Prostate gland (tissue), 2 donors: ENCODE results near the gene CGN. TPM values are rescaled to one million over a fixed set of nuclear protein-coding genes. Genes with fewer than 3 reads are reported as not detected.
"Not testable (repeated sequence)": the region's sequence is repeated elsewhere in the genome, so short reads cannot be mapped to it uniquely, and the experiment has no call there.

Source experiments
- DNase-seq: peaks from one replicate; pipeline ENCODE4 v3.0.0-alpha.2; 2019; ENCODE audit warnings: low spot score
- H3K27ac ChIP-seq, 2 donors: fragments of 200-600 bp; sonication (generic); 2 replicates each; pipeline ENCODE4 v1.5.1; 2017 to 2019
- H3K27me3 ChIP-seq: fragments of 200-600 bp; sonication (generic); replicated peaks from 2 replicates; pipeline ENCODE4 v1.5.1; 2019; ENCODE audit not compliant: insufficient read depth
- H3K36me3 ChIP-seq, 2 donors: fragments of 200-600 bp; sonication (generic); 1 replicate in 1 of 2; 2 replicates in 1 of 2; pipeline versions ENCODE4 v1.5.1 to v1.8.1; 2017 to 2019
- H3K4me1 ChIP-seq: fragments of 200-600 bp; sonication (generic); replicated peaks from 2 replicates; pipeline ENCODE4 v1.5.1; 2019
- H3K4me3 ChIP-seq, 2 donors: fragments of 200-600 bp; sonication (generic); 2 replicates each; pipeline ENCODE4 v1.5.1; 2017 to 2019
- H3K9me3 ChIP-seq: fragments of 200-600 bp; sonication (generic); 2 replicates; pipeline ENCODE4 v1.5.1; 2017
- CTCF ChIP-seq, 4 experiments: fragments of 200-600 bp in 2 of 4; fragments of 450-650 bp in 2 of 4; sonication (generic) in 2 of 4; IDR thresholded peaks; 1 replicate in 3 of 4; 2 replicates in 1 of 4; pipeline ENCODE4 v1.5.1; 2016 to 2019; ENCODE audit warnings: antibody characterized with exemption in 4 of 4, mild to moderate bottlenecking in 2 of 4, moderate library complexity in 2 of 4
- POLR2A ChIP-seq: fragments of 450-650 bp; IDR thresholded peaks from one replicate; pipeline ENCODE4 v1.6.1; 2016; ENCODE audit warnings: antibody characterized with exemption, mild to moderate bottlenecking
- POLR2AphosphoS5 ChIP-seq: sonication (generic); formaldehyde crosslinking; IDR thresholded peaks from one replicate; pipeline ENCODE4 v1.6.1; 2017; ENCODE audit warnings: antibody characterized with exemption
- WGBS: methylation state at CpG from one replicate; pipeline ENCODE4 v1.1.5; 2018; 5-methylcytosine and 5-hydroxymethylcytosine counted together
- intact Hi-C: fragments of 100-400 bp; cut with DNase I; formaldehyde crosslinking; loops from one replicate; pipeline ENCODE4 v1.14.2; 2022
- total RNA-seq, 2 donors: library from RNA; depleted of rRNA; stranded (reverse); fragments of >200 nt; gene quantifications; one replicate each; pipeline ENCODE4 v1.1.0, GENCODE V29; 2016

CGN gene
- total RNA-seq, 2 donors from 2014 or later, result 23.2 to 37.5 TPM

GRCh38 chr1:151516031-151516511, 4.9 kb downstream of the CGN start:
- Histone ChIP-seq H3K4me1 (no peaks in the 10 kb centered on the region), H3K27ac (peak overlapping the region; percentile 86 to 90), H3K36me3 (no peaks in the 10 kb centered on the region), H3K9me3 (no peaks in the 10 kb centered on the region), H3K4me3 (no peak overlapping the region), H3K27me3 (no peaks in the 10 kb centered on the region)
- intact Hi-C loops, result no loop called here
- DNase-seq, result peak; percentile 71
- WGBS, result 19% methylated on average over 1 of the region's 1 CpG
- TF ChIP-seq CTCF (IDR thresholded peaks at IDR 0.05) (no peak), POLR2AphosphoS5 (peak; percentile 83)

GRCh38 chr1:151518431-151518830, 7.2 kb downstream of the CGN start:
- TF ChIP-seq CTCF (IDR thresholded peaks at IDR 0.05), result no peak
- TF ChIP-seq POLR2AphosphoS5, result no peak
- TF ChIP-seq POLR2A, result no peak
- H3K27ac ChIP-seq, result no peak overlapping the region

GRCh38 chr1:151518936-151519335, 7.7 kb downstream of the CGN start:
- Histone ChIP-seq H3K27ac (no peak overlapping the region), H3K27me3 (no peaks in the 10 kb centered on the region), H3K4me1 (no peaks in the 10 kb centered on the region), H3K9me3 (no peaks in the 10 kb centered on the region), H3K36me3 (no peaks in the 10 kb centered on the region), H3K4me3 (no peak overlapping the region)
- intact Hi-C loops, result no loop called here
- WGBS, result 94% methylated on average over 15 of the region's 15 CpGs
- TF ChIP-seq POLR2A, result no peak
- no peak for TF ChIP-seq POLR2AphosphoS5
- no peak for TF ChIP-seq CTCF (IDR thresholded peaks at IDR 0.05)
- DNase-seq, result no peak

More at GRCh38 chr1:151518431-151518830, 7.2 kb downstream of the CGN start:
- Histone ChIP-seq H3K9me3 (no peaks in the 10 kb centered on the region), H3K36me3 (no peaks in the 10 kb centered on the region), H3K27me3 (no peaks in the 10 kb centered on the region), H3K4me3 (no peak overlapping the region), H3K4me1 (no peaks in the 10 kb centered on the region)
- WGBS, result 94% methylated on average over 11 of the region's 12 CpGs
- intact Hi-C loops, result no loop called here
- DNase-seq, result no peak

- H3K27ac ChIP-seq, result no peak overlapping the region
- intact Hi-C loops, result no loop called here
- no peak overlapping the region for H3K4me3 ChIP-seq
- DNase-seq, result no peak
- no peaks in the 10 kb centered on the region for H3K27me3 ChIP-seq
- H3K36me3 ChIP-seq, result no peaks in the 10 kb centered on the region
- H3K9me3 ChIP-seq, result no peaks in the 10 kb centered on the region
- WGBS, result 78% methylated on average over 2 of the region's 2 CpGs
- TF ChIP-seq POLR2AphosphoS5 (no peak), CTCF (IDR thresholded peaks at IDR 0.05) (no peak), POLR2A (no peak)
- no peaks in the 10 kb centered on the region for H3K4me1 ChIP-seq
Observed at GRCh38 chr1:151519667-151520066, 8.5 kb downstream of the CGN start.

GRCh38 chr1:151520359-151520758, 9.2 kb downstream of the CGN start:
- intact Hi-C loops, result no loop called here
- 96% methylated on average over 4 of the region's 4 CpGs for WGBS
- Histone ChIP-seq H3K27me3 (no peaks in the 10 kb centered on the region), H3K36me3 (no peaks in the 10 kb centered on the region), H3K4me3 (no peak overlapping the region), H3K4me1 (no peaks in the 10 kb centered on the region), H3K27ac (no peak overlapping the region), H3K9me3 (no peaks in the 10 kb centered on the region)
- DNase-seq, result no peak
- TF ChIP-seq POLR2AphosphoS5 (no peak), CTCF (IDR thresholded peaks at IDR 0.05) (no peak), POLR2A (no peak)

- DNase-seq, H3K4me3 ChIP-seq, H3K27ac ChIP-seq, H3K36me3 ChIP-seq, H3K4me1 ChIP-seq, H3K27me3 ChIP-seq, H3K9me3 ChIP-seq, intact Hi-C loops: not testable (repeated sequence)
- 95% methylated on average over 7 of the region's 7 CpGs for WGBS
Observed at GRCh38 chr1:151522427-151522826, 11.2 kb downstream of the CGN start.
